ENCODE data around the gene OR7A5.
"Not testable (repeated sequence)": the region's sequence is repeated elsewhere in the genome, so short reads cannot be mapped to it uniquely, and the experiment has no call there.

OR7A5 gene

GRCh38 chr19:14835011-14835410 lies at the start of gene OR7A5, which contains the start of gene OR7C1:
Gene OR7A5 (minus strand): TSS chr19:14835185. CDS start chr19:14828241, 6,944 bp downstream.
Gene OR7C1 (minus strand): TSS chr19:14835185. CDS start chr19:14800136, 35,049 bp downstream.
- DNase-seq (ENCODE audit: low read depth) = peak; percentile 17
- no peak within 1 kb of the TSS for H3K4me3 ChIP-seq (ENCODE audit: low read depth, low read length)

DNA sequence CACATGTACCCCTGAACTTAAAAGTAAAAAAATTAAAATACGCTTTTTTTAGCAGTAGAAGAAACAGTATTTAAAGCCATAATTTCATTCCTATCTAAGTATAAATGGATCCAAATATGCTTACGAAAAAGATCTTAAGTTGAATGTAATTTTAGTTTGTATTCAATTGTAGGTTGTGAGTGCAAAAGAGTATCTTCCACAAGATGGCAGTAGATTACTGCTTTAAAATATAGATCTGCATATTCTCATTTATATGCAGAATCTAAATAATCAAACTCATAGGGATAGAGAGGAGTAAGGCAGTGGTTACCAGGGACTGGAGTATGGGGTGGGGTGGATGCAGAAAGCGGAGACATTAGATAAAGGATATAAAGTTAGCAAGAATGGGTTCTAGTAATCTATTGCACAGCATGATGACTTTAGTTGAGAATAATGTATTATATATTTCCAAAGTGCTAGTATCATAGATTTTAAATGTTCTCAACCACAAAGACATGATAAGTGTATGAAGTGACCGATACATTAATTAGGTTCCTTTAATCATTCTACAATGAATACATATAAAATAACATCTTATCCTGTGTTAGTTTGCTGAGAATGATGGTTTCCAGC lies 36.7 kb upstream of the OR7A5 start:
- no peak for DNase-seq (ENCODE audit: low read depth)
- H3K4me3 ChIP-seq (ENCODE audit: low read depth, low read length) = no peak overlapping the region

DNA sequence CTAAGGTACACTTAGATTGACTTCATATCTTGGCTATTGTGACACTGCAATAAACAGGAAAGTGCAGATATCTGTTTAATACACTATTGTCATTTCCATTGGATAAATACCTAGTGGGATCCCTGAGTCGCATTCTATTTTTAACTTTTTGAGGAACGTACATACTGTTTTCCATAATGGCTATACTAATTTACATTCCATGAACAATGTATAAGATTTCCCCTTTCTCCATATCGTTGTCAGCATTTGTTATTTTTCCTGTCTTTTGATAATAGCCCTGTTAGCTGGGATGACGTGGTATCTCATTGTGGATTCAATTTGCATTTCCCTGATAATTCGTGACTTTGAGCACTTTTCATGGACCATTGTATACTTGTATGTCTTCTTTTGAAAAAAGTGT lies 33.5 kb upstream of the OR7A5 start:
- no peak overlapping the region for H3K4me3 ChIP-seq (ENCODE audit: low read depth, low read length)
- no peak for DNase-seq (ENCODE audit: low read depth)

DNA sequence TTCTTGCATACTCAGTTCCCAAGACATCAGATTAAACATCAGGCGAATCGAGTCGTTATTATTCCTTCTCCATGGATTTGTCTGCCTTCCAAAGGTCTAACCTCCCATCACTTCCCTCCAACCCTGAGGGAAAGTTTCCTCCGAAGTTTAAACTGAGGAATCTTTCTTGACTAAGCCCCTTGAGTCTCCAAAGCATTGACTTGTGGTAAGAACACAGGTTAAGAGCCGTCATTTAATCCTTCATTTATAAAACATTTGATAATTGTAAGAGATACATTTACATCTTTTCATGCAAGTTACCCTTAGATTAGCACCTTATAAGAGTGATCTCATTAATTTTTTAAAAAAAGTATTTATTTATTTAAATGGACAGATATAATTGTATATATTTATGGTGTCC lies 13.8 kb upstream of the OR7A5 start, which contains the start of gene OR7A10:
OR7A10 (minus strand) TSS at position 101 of the 400 bp plus-strand sequence. CDS start 7,045 bp downstream, outside the sequence.
- no peak for DNase-seq (ENCODE audit: low read depth)
- H3K4me3 ChIP-seq (ENCODE audit: low read depth, low read length) = no peak within 1 kb of the TSS

- no peak for DNase-seq (ENCODE audit: low read depth)
- no peak overlapping the region for H3K4me3 ChIP-seq (ENCODE audit: low read depth, low read length)
These were observed 8.6 kb upstream of the OR7A5 start for GRCh38 chr19:14843578-14843977.

GRCh38 chr19:14843169-14843568 lies 8.2 kb upstream of the OR7A5 start:
- DNase-seq (ENCODE audit: low read depth) = no peak
- H3K4me3 ChIP-seq (ENCODE audit: low read depth, low read length) = no peak overlapping the region

- no peak for DNase-seq (ENCODE audit: low read depth)
- no peak overlapping the region for H3K4me3 ChIP-seq (ENCODE audit: low read depth, low read length)
These were observed 5.2 kb upstream of the OR7A5 start for GRCh38 chr19:14840206-14840605.

- DNase-seq (ENCODE audit: low read depth) = no peak
These were observed 2.4 kb upstream of the OR7A5 start for GRCh38 chr19:14837391-14837790.

DNA sequence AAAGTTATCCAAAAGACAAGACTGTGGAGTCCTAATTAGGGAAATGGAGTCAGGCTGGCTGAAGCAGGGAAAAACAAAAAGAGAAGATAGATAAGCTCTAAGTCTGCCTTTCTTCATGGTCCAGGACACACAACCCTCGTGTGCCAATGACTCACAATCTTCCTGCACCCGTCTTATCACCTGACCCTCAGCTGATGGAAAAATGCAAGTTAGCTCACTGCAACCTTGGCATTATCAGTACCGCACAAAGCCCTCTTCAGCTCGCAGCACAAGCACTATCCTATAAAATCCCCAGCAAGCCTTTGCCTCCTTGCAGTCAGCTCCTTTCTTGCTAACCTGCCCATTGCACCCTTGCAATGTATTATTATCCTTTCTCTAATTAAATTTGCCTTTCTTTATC lies 4.3 kb downstream of the OR7A5 start:
- H3K4me3 ChIP-seq (ENCODE audit: low read depth, low read length) = no peak overlapping the region
- no peak for DNase-seq (ENCODE audit: low read depth)

More at GRCh38 chr19:14837391-14837790, 2.4 kb upstream of the OR7A5 start:
- H3K4me3 ChIP-seq (ENCODE audit: low read depth, low read length) = no peak overlapping the region

DNA sequence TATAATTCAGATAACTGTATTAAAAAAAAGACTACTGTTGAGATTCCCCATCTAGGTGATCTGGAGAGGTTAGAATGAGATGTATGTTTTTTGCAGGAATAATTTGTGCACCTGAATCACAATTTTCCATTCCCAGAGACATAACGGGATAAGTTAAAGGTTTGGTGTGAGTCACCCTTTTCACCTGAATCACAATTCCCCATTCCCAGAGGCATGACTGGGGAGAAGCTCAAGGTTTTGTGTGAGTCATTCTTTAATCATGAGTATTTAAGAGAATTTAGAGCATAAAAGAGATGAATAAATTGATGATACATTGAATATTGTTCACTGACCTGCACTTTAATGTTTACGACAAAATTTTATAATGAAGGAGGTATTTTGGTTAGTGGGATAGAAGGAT lies 9.0 kb downstream of the OR7A5 start:
- H3K4me3 ChIP-seq (ENCODE audit: low read depth, low read length) = no peak overlapping the region
- no peak for DNase-seq (ENCODE audit: low read depth)

GRCh38 chr19:14821937-14822336 lies 13.0 kb downstream of the OR7A5 start:
- DNase-seq (ENCODE audit: low read depth) = no peak
- H3K4me3 ChIP-seq (ENCODE audit: low read depth, low read length) = no peak overlapping the region

- DNase-seq (ENCODE audit: low read depth) = no peak
These were observed 16.4 kb downstream of the OR7A5 start for GRCh38 chr19:14818588-14818987.

DNA sequence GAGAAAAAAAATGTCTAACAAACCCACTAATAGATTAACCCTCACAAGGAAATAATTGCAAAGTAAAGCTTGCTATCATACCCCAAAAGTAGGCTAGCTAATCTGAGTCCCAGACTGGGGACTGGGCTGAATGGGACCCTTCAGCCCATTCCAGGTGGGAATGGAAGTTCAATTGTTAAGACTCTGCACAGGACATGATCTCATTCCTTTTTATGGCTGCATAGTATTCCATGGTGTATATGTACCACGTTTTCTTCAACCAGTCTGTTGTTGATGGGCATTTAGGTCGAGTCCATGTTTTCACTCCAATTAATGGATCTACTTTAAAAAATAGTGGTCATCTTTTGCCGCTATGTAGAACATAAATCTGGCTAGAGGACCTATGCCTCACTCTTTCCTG lies 17.9 kb downstream of the OR7A5 start:
- no peak overlapping the region for H3K4me3 ChIP-seq (ENCODE audit: low read depth, low read length)
- no peak for DNase-seq (ENCODE audit: low read depth)

More at GRCh38 chr19:14818588-14818987, 16.4 kb downstream of the OR7A5 start:
- no peak overlapping the region for H3K4me3 ChIP-seq (ENCODE audit: low read depth, low read length)

- DNase-seq (ENCODE audit: low read depth) = no peak
These were observed 19.9 kb downstream of the OR7A5 start for GRCh38 chr19:14814982-14815652.

GRCh38 chr19:14809272-14810057 lies 25.5 kb downstream of the OR7A5 start:
- DNase-seq (ENCODE audit: low read depth) = no peak
- H3K4me3 ChIP-seq (ENCODE audit: low read depth, low read length) = no peak overlapping the region

More at GRCh38 chr19:14814982-14815652, 19.9 kb downstream of the OR7A5 start:
- no peak overlapping the region for H3K4me3 ChIP-seq (ENCODE audit: low read depth, low read length)

- no peak overlapping the region for H3K4me3 ChIP-seq (ENCODE audit: low read depth, low read length)
- no peak for DNase-seq (ENCODE audit: low read depth)
These were observed 30.2 kb downstream of the OR7A5 start for GRCh38 chr19:14804765-14805164.

GRCh38 chr19:14798760-14799159 lies 36.2 kb downstream of the OR7A5 start:
- no peak for DNase-seq (ENCODE audit: low read depth)
- no peak overlapping the region for H3K4me3 ChIP-seq (ENCODE audit: low read depth, low read length)

- DNase-seq (ENCODE audit: low read depth) = no peak
- H3K4me3 ChIP-seq (ENCODE audit: low read depth, low read length) = no peak overlapping the region
These were observed 39.0 kb downstream of the OR7A5 start for GRCh38 chr19:14796021-14796420.

GRCh38 chr19:14795078-14795721 lies 39.8 kb downstream of the OR7A5 start:
- no peak overlapping the region for H3K4me3 ChIP-seq (ENCODE audit: low read depth, low read length)
- DNase-seq (ENCODE audit: low read depth) = no peak

DNA sequence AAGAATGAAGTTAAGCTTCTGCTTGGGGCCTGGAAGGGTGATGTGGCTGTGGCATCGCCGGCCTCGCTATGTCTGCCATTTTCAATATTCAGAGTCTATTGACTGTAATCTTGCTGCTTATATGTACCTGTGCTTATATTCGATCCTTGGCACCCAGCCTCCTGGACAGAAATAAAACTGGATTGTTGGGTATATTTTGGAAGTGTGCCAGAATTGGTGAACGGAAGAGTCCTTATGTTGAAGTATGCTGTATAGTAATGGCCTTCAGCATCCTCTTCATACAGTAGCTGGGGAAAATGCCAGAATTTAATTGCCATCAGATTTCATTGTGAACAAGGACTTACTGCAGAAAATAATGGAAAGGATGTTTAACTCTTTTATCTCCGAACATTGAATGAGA lies 42.7 kb downstream of the OR7A5 start:
- H3K4me3 ChIP-seq (ENCODE audit: low read depth, low read length); DNase-seq (ENCODE audit: low read depth): not testable (repeated sequence)
